Adipose tissue (tissue), 3 donors: ENCODE measurements around the gene SCYGR2. TPM values are rescaled to one million over a fixed set of nuclear protein-coding genes. Genes with fewer than 3 reads are reported as not detected.

ENCODE experiments used
- H3K27ac ChIP-seq: one replicate; pipeline ENCODE4 v1.5.1; 2013; ENCODE audit warnings: low read depth, low read length
- WGBS, 3 donors: extraction: QIAGEN DNeasy Blood & Tissue Kit; methylation state at CpG; one replicate each; pipeline ENCODE4 v1.1.7; 2013; 5-methylcytosine and 5-hydroxymethylcytosine counted together
- polyA plus RNA-seq, 3 donors: library from polyadenylated mRNA; stranded (reverse); fragments of 200-250 nt; gene quantifications; one replicate each; pipeline ENCODE4 v1.2.3, GENCODE V29; 2013
- donor health status: healthy with polysubstance abuse.
- donor health status: Bipolar disorder and iron deficiency.
- donor health status: healthy.

Gene SCYGR2
- polyA plus RNA-seq, 3 donors: not detected

GRCh38 chr2:227608561-227609338 lies 10.1 kb downstream of the SCYGR2 start:
- no peak overlapping the region for H3K27ac ChIP-seq
- 62 to 74% (median 71%) methylated on average over 15 to 16 of the region's 16 CpGs for WGBS, 3 donors

- WGBS, 3 donors: 75 to 91% (median 83%) methylated on average over 2 of the region's 2 CpGs
Measured at GRCh38 chr2:227610123-227610522, 11.4 kb downstream of the SCYGR2 start.

GRCh38 chr2:227612546-227613271 lies 14.0 kb downstream of the SCYGR2 start:
- no peak overlapping the region for H3K27ac ChIP-seq
- WGBS, 3 donors: 77 to 83% (median 79%) methylated on average over 11 of the region's 11 CpGs

More at GRCh38 chr2:227610123-227610522, 11.4 kb downstream of the SCYGR2 start:
- no peak overlapping the region for H3K27ac ChIP-seq

DNA sequence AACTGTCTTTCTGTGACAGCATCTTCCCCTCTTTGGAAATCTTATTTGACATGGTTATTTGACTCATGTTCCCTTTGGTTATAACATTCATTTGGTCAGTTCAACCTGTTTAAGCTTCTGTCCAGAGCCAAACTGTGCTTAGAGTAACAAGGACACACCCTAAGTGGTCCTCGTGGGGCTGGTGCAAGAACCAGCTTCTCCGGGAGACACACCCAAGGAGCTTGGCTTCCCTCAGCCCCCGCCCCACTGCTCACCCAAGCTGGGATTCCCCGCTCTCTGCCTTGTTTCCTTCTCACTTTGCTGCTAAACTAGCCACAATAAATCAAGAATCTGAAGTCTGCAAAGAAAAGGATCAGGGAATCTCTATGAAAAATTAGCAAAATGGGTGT lies 14.6 kb downstream of the SCYGR2 start:
- H3K27ac ChIP-seq: no peak overlapping the region
- WGBS, 3 donors: 63 to 83% (median 72%) methylated on average over 4 of the region's 4 CpGs

GRCh38 chr2:227614246-227614645 lies 15.6 kb downstream of the SCYGR2 start:
- no peak overlapping the region for H3K27ac ChIP-seq
- WGBS, 3 donors: 63 to 95% (median 91%) methylated on average over 1 to 4 of the region's 4 CpGs

- WGBS, 3 donors: 55 to 100% (median 97%) methylated on average over 4 of the region's 4 CpGs
- no peak within 1 kb of the TSS for H3K27ac ChIP-seq
Measured at GRCh38 chr2:227614740-227615139, 16.0 kb downstream of the SCYGR2 start, which contains the start of gene SCYGR3. Gene SCYGR3 (minus strand): TSS chr2:227614840. CDS start chr2:227614840, 0 bp downstream.

DNA sequence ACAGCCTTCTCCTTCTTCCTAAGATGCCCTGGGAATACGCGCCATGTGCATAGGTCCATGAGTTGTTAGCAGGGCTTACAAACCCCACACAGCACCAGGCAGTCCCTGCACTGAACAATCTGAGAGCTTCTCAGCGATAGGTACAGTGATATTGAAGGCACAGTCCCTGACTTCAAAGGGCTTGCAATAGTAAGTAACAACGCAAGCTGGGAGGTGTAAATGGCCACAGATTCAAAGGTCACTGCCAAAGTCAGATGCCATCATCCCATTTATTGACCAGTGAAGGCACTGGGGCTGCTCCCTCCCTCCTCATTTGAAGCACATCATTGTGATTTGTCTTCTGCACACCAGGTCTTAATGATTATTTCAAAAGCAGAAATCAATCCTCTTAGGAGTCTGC lies 16.5 kb downstream of the SCYGR2 start:
- H3K27ac ChIP-seq: no peak overlapping the region
- 78 to 94% (median 89%) methylated on average over 4 of the region's 4 CpGs for WGBS, 3 donors

DNA sequence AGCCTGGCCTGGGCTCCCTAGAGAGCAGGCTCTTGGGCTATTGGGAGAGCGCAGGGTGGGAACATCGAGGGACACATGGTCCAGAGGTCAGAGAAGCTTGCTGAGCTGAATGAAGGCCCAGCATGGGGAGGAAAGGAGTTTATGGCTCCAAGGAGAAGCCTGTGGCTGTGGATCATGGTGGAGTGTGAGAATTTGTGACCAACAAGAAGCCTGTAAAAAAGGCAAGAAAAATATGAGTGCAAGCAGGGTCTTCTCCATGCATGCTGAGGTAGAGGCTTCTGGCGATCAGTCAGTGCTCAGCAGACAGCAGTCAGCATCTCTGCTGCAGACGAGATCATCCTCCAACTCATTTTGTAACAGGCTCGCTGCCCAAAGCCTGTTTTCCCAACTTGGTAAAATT lies 17.2 kb downstream of the SCYGR2 start:
- no peak overlapping the region for H3K27ac ChIP-seq
- 56 to 66% (median 60%) methylated on average over 5 of the region's 5 CpGs for WGBS, 3 donors

GRCh38 chr2:227616631-227617030 lies 17.9 kb downstream of the SCYGR2 start:
- WGBS, 3 donors: 56 to 67% (median 66%) methylated on average over 4 of the region's 4 CpGs

GRCh38 chr2:227617316-227618230 lies 18.9 kb downstream of the SCYGR2 start, which contains the start of gene SCYGR4:
Gene SCYGR4 (plus strand): TSS chr2:227617498. CDS start chr2:227617498, 0 bp downstream.
- no peak within 1 kb of the TSS for H3K27ac ChIP-seq
- WGBS, 3 donors: 77 to 80% (median 79%) methylated on average over 13 to 20 of the region's 20 CpGs

More at GRCh38 chr2:227616631-227617030, 17.9 kb downstream of the SCYGR2 start:
- no peak overlapping the region for H3K27ac ChIP-seq

GRCh38 chr2:227623226-227623625 lies 24.5 kb downstream of the SCYGR2 start:
- no peak overlapping the region for H3K27ac ChIP-seq

- no peak overlapping the region for H3K27ac ChIP-seq
- WGBS, 3 donors: 47 to 71% (median 61%) methylated on average over 2 of the region's 2 CpGs
Measured at GRCh38 chr2:227625420-227625819, 26.7 kb downstream of the SCYGR2 start.

GRCh38 chr2:227626580-227627151 lies 28.0 kb downstream of the SCYGR2 start:
- WGBS, 3 donors: 91 to 95% (median 92%) methylated on average over 10 of the region's 10 CpGs
- H3K27ac ChIP-seq: no peak overlapping the region

DNA sequence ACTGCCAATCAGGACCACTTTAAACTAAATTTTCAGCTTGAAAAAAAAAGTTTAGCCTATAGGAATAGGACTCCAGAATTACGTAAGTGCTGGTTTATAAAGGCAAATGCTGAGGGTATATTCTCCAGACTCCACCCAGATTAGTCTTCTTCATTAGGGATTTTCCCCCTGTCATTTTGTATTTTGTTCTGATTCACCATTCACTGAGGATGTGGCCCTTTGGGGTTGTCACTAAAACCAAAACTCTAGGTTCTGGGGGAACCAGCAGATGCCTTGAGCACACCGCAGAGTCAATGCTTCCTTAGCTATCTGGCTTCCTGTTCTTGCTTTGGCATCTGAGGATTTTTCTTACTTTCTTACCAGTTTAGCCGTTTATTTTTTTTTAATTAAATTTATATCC lies 29.1 kb downstream of the SCYGR2 start:
- 75 to 86% (median 80%) methylated on average over 3 of the region's 3 CpGs for WGBS, 3 donors
- no peak overlapping the region for H3K27ac ChIP-seq

DNA sequence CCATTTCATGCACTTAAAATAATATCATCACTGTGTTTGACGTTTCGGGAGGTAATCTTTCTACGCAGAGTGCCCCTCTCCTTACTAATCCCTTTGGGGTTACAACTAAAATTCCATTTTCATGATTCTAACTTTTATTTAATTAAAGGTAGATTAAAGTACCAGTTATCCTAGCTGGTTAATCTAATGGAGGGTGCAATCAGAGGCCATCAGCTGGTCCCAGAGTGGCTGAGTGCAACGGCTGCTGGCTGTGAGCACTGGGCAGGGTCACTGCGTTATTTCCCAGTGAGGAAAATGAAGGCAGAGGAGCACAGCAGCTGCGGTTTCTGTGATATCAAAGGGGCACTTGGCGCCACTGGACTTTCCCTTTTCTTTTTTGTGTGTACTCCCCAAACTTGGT lies 30.7 kb downstream of the SCYGR2 start:
- WGBS, 3 donors: 55 to 76% (median 72%) methylated on average over 7 of the region's 7 CpGs
- H3K27ac ChIP-seq: no peak overlapping the region

DNA sequence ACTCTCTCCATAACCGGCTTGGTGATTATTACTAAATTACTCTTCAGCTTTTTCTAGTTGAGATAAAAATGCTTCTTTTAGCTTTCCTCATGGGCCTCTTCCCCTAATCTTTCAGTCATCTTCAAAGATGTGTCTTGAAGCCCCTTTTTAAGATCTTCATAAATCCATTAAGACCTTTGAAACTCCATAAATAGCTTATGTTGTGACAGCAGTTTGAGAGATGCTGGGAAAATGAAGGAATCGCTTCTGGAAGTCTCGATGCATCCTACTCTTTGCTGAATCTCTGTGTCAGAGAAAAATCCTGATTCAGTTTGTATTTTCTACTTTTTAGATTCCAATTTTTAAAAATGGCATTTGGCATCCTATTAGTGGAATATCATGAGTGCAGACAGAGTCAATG lies 31.6 kb downstream of the SCYGR2 start:
- 76 to 85% (median 83%) methylated on average over 3 of the region's 3 CpGs for WGBS, 3 donors
- H3K27ac ChIP-seq: no peak overlapping the region

DNA sequence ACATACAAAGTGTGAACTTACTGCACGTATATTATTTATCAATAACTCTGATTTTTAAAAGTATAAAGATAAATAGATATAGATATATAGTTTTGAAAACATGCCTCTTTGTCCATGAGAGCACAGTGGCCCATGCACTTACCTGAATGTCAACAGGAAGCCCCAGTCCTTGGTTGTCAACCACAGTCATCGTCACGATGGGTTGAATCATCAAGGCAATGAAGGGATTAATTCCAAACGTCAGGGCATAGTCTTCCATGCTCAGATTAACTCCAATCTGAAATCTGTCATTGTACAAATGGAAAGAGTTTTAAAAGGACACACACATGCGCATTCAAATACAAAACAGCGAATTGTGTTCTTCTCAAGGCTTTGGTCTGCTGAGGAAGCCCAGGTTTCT lies 34.1 kb downstream of the SCYGR2 start:
- WGBS, 3 donors: 76 to 87% (median 80%) methylated on average over 6 of the region's 6 CpGs
- H3K27ac ChIP-seq: no peak overlapping the region

DNA sequence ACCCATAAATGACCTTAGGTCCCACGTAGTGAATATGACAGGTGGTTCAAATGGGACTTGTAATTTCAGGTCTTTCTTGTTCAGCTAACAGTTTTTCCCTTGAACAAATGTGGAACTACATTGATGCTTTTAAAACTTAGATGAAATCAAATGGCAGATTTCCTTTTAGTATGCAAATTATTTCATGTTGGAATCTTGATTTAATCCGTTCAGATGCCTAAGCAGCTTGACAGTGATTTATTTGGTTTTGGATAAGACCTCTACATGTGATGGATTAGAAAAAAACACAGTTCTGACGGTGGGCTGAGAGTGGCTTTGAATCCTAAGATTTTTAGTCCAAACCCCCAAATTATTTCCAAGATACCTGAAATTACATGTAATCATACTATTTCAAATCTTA lies 35.5 kb downstream of the SCYGR2 start:
- 52 to 76% (median 70%) methylated on average over 3 of the region's 3 CpGs for WGBS, 3 donors
- no peak overlapping the region for H3K27ac ChIP-seq
